ENCODE measurements around the gene PCNX1. TPM values are rescaled to one million over a fixed set of nuclear protein-coding genes. Genes with fewer than 3 reads are reported as not detected.
"Not testable (repeated sequence)": the region's sequence is repeated elsewhere in the genome, so short reads cannot be mapped to it uniquely, and the experiment has no call there.

PCNX1 gene
- total RNA-seq, 2 donors from 2014 or later: 67.4 to 107 TPM

- Mint-ChIP-seq H3K27ac (peak overlapping the region; percentile 89 to 93), H3K36me3 (no peaks in the 10 kb centered on the region), H3K9me3 (no peaks in the 10 kb centered on the region)
- peak; percentile 57 to 66 for DNase-seq (ENCODE audit: low spot score in 2 of 2)
- peak; percentile 86 to 88 for ATAC-seq
Measured at GRCh38 chr14:71143381-71144290, 236.4 kb downstream of the PCNX1 start.

- ATAC-seq; H3K27ac Mint-ChIP-seq; DNase-seq (ENCODE audit: low spot score in 2 of 2): not testable (repeated sequence)
- Mint-ChIP-seq H3K9me3 (peaks cover 9 to 11% of the 10 kb centered on the region in 2 donors), H3K36me3 (peaks cover 11 to 16% of the 10 kb centered on the region in 2 donors)
Measured at GRCh38 chr14:71147335-71147734, 240.1 kb downstream of the PCNX1 start.

GRCh38 chr14:71148627-71149026 is 241.4 kb downstream of the PCNX1 start:
- H3K27ac Mint-ChIP-seq: peak overlapping the region in 1 of 2 donors; percentile 51
- DNase-seq (ENCODE audit: low spot score in 2 of 2) (no peak), ATAC-seq (peak in 1 of 2 donors; percentile 22)
- peaks cover 11 to 16% of the 10 kb centered on the region in 2 donors for H3K36me3 Mint-ChIP-seq
- H3K9me3 Mint-ChIP-seq: peaks cover 9 to 11% of the 10 kb centered on the region in 2 donors

GRCh38 chr14:71150737-71151136 is 243.5 kb downstream of the PCNX1 start:
- ATAC-seq (no peak), DNase-seq (ENCODE audit: low spot score in 2 of 2) (no peak)
- peaks cover 9 to 11% of the 10 kb centered on the region in 2 donors for H3K9me3 Mint-ChIP-seq
- H3K27ac Mint-ChIP-seq: no peak overlapping the region
- peaks cover 11 to 16% of the 10 kb centered on the region in 2 donors for H3K36me3 Mint-ChIP-seq

GRCh38 chr14:71155743-71156142 is 248.5 kb downstream of the PCNX1 start:
- peaks cover under 1 to 2% of the 10 kb centered on the region in 2 donors for H3K9me3 Mint-ChIP-seq
- no peak for ATAC-seq
- H3K36me3 Mint-ChIP-seq: peaks cover 2% of the 10 kb centered on the region in 2 donors
- H3K27ac Mint-ChIP-seq: no peak overlapping the region
- DNase-seq (ENCODE audit: low spot score in 2 of 2): no peak

GRCh38 chr14:71163050-71163841 is 256.0 kb downstream of the PCNX1 start:
- no peaks in the 10 kb centered on the region for H3K9me3 Mint-ChIP-seq
- H3K36me3 Mint-ChIP-seq: no peaks in the 10 kb centered on the region
- no peak for DNase-seq (ENCODE audit: low spot score in 2 of 2)
- no peak overlapping the region for H3K27ac Mint-ChIP-seq
- ATAC-seq: no peak

GRCh38 chr14:71163842-71164629 is 256.8 kb downstream of the PCNX1 start:
- H3K9me3 Mint-ChIP-seq: no peaks in the 10 kb centered on the region
- DNase-seq (ENCODE audit: low spot score in 2 of 2) (no peak), ATAC-seq (no peak)
- no peak overlapping the region for H3K27ac Mint-ChIP-seq
- H3K36me3 Mint-ChIP-seq: no peaks in the 10 kb centered on the region

Other genes with a start within 250 kb of the PCNX1 start
- 10 to 100 TPM in 1 of 2 donors, 1 to 10 TPM in 1; 8.7 to 10.7 TPM for gene MAP3K9, start 97.9 kb upstream of the PCNX1 start, total RNA-seq

All from activated naive CD4-positive, alpha-beta T cell treated with anti-CD3 and anti-CD28 coated beads, Interleukin-2, amount 50 U/mL, for 72 hours (primary cell).